HK-2 (cell line): Measurements from ENCODE around the gene NAB2.

Experiments
- DNase-seq: peaks from one replicate; pipeline ENCODE4 v3.0.0-alpha.2; 2018; ENCODE audit not compliant: unreplicated experiment

NAB2 gene

DNA sequence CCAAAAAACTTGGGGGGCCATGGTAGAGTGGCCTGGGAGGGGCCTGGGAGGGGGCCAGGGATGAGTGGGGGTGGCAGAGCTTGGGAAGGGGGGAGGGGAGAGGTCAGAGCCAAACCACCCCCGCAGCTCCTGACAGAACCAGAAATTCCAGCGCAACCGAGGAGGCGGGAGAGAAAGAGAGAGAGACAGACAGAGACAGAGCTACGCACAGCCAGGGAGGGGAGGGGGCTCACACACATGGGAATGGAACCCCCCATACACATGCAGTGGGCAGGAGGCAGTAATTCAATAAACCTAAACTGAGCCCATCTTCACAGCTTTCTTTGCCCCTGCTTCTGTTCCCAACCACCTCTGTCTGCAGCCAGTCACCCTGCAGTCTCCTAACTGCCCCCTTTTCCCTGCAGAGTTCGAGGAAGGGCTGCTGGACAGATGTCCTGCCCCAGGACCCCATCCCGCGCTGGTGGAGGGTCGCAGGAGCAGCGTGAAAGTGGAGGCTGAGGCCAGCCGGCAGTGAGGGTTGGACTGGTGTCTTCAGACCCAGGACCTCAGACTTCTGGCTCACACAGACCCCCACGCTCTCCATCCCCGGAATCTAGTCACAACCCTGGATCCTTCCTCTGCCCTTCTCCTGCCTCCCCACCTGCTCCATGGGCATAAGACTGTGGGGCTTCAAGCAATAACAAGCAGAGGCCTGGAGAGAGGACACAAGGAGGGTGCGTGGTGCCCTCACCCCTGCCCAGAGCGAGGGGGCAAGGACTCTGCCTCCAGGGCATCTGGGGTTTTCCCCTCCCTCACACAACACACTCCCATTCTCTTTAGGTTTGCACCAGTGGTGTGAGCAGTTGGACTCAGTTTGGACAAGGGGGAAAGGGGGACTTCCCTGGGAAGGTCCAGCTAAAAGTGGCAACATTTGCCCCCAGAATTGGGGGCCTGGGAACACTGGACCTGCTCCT lies 5.6 kb downstream of the NAB2 start:
- no peak for DNase-seq

- DNase-seq, result no peak
These were observed 6.5 kb downstream of the NAB2 start for GRCh38 chr12:57095440-57095839.

GRCh38 chr12:57096099-57096572 lies 7.2 kb downstream of the NAB2 start:
- DNase-seq, result no peak

DNA sequence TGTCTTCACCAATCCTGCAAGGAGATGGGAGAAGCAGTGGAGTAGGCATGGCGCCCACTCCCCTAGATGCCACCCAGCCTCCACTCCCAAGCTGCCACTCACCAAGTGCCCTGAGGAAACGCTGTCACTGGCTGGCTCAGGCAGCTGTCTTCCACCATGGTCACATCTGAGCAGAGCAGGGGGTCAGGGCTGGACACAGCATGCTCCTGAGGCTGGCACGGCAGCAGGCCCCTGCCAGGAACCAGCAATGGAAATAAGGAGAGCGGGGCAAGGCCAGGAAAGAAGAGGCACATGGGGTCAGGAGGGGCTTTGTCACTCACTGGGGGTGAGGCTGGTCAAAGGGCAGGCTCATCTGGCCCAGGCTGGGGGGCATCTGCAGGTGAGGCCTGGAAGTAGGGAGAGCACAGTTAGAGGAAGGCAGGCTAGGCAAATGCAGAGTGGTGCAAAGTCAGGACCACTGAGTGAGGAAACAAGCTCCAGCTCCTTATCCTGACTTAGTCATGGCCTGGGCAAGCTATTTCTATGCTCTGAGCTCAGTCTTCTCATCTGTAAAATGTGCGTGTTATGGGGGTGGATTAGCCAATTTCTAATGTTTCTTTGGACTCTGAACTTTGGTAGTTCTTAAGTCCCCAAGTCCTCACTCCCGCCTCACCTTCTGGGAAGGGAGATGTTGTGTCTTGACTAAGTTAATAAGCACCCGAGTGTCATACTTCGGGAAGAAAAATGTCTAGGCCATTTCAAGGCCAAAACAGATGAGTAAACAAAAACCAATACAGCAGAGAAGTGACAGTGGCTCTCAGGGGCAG lies 8.0 kb downstream of the NAB2 start:
- no peak for DNase-seq

- DNase-seq, result no peak
These were observed 8.6 kb downstream of the NAB2 start for GRCh38 chr12:57097554-57097835.

DNA sequence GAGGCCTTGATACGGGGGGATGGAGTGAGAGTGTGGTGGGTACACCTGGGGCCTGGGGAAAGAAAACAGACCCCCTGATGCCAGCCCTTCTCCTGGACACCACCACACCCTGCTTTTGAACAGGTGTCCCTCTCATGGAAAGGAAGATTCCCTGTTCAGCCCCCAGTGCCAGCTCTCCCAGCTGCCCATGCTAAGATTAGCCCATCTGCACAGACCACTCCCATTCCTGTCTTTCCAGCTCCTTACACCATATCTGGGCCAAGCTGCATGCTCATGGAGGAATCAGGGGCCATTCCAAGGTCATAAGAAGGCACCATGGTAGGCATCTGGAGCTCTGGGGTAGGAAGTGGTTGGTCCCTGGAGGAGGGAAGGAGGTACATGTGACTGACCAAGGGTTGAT lies 9.6 kb downstream of the NAB2 start:
- DNase-seq, result no peak

- DNase-seq, result no peak
These were observed 10.3 kb downstream of the NAB2 start for GRCh38 chr12:57099047-57099714.

DNA sequence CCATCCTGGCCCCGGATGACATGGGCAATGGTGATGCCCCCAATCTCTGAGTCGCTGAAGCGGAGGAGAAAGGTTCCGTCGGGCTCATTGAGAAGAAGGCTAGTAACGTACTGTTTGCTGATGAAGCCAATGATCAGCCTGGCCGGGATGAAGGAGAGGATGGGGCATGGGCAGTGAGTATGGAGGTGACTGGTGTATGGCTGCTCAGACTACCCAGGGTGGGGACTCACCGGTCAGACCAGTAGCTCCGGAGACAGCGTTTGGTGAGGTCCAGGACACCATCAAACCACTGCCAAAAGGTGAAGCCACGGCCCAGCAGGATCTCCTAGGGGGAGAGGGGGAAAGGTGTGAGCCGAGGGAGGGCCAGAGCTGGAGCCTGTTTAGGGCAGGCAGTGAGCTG lies 10.9 kb downstream of the NAB2 start:
- no peak for DNase-seq

- DNase-seq, result no peak
These were observed 13.2 kb downstream of the NAB2 start for GRCh38 chr12:57101892-57102695.

DNA sequence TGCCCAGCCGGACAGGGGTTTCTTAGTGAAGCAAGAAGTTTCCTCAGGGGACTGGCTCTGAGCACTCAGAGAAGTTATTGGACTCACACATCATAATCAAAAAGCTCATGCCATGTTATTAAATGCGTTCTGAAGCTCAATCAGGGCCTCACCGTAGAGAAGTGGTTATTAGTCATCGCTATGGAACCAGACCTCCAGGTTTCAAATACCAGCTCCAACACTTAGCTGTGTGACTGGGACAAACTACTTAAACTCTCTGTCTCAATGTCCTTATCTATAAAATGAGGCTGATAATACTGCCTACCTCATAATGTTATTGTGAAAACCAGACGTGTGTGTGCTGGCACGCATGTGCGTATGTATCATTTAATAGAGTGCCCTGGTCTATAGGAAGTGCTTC lies 14.9 kb downstream of the NAB2 start:
- no peak for DNase-seq

DNA sequence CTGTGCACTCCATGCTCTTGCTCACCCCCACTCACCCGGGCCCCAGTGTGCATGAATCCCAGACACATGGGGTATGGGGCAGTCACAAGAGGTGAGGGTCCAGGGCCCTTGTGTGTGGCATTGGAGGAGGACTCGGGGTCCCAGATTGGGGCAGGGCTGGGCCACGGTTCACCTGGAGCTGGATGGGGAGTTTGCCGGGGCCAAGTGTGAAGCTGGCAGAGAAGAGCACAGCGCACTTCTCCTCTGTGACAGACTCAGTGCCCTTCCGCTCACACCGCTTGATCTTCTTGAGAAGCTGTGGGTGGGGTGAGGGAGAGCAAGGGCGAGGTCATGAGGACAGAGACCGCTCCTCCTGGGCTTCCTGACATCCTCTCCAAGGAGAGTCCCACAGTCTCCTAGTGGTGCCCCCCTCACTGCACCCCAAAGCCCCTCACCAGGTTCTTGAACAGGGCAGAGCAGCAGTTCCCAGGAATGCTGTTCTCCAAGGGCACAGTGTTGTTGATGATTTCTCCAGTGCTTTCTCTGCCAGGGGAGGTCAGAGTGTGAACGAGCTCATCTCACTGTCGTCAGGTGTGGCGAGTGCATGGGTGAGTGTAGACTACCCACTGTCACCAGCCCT lies 15.5 kb downstream of the NAB2 start:
- no peak for DNase-seq

DNA sequence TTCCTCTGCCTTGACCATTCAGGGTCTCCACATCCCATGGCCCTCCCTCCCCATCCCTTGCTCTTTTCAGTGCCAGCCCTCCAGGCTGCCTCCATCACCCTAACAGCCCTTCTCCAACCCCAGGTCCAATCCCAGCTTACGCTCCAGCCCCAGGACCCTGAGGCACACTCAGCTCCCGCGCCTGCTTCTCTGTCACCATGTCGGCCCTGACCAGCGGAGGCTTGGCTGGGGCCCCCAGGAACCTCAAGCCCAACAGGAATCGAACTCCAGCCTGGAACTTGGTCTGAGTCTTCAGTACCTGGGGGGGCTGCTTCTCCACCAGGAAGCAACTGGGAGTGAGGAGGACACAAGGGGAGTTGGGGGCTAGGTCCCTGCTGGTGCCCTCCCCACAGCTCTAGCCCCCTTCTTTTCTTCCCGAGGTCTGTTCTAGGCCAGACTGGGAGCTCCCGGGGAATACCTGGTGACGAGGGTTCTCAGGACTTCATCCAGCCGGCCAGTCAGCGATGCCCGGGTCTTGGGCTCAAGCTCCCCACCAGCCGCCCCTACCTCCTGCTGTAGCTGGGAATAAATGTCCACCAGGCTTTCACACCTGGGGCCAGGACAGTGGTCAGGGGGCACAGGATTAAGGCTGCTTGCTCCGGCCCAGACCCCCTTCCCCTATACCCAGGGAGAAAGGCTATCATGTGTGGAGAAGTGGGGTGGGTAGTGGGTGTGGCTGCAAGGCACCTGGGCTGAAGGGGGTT lies 16.3 kb downstream of the NAB2 start:
- DNase-seq, result no peak

GRCh38 chr12:57106021-57106708 lies 17.3 kb downstream of the NAB2 start:
- no peak for DNase-seq

- no peak for DNase-seq
These were observed 18.7 kb downstream of the NAB2 start for GRCh38 chr12:57107456-57108155.

DNA sequence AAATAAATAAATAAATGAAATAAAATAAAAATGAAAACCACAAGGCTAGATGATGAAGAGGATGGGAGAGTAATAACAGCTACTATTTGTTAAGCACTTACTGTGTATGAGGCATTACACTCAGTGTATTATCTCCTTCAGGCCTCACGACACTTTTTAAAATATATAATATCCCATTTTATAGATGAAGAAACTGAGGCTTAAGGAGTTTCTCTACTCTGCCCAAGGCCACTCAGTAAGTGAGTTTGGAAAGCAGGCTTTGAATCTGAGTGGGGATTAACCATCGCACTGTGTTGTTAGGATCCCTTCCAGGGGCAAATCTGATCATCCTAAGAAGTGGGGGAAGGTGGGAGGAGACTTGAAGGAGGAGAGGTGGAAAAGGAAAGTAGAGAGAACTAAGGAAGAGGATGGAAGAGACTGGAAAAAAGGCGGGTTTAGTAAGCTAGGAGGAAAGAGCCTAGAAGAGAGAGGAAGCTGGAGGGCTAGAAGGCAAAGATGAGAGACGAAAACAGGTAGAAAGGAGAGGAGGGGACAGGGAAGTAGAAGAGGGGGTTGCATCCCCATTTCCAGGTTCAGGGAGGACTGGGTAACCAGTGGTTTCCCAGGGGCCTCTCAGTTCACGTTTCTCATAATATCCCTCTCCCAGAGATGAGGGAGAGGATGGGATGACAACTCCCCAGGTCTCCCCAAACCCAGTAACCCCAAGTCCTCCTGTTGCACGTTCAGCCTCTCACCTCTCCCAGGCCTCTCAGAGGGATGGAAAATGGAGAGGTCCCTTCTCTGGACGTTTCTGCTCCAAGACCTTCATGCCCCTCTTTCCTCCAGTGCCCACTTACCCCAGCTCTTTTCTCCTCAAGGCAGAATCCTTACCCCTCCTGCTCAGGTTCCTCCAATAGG lies 20.5 kb downstream of the NAB2 start:
- no peak for DNase-seq

GRCh38 chr12:57110104-57111030 lies 21.5 kb downstream of the NAB2 start:
- DNase-seq, result peak; percentile 73
